ENCODE results near the gene ATAT1.
A peak's percentile ranks its signal among the peaks of the same experiment; 100 is the strongest.

The ATAT1 gene

GRCh38 chr6:30643656-30644055, 17.0 kb downstream of the ATAT1 start:
- DNase-seq (ENCODE audit: insufficient read length, low spot score) = no peak
- no peak for FAIRE-seq
- TF ChIP-seq, protein P1, sequence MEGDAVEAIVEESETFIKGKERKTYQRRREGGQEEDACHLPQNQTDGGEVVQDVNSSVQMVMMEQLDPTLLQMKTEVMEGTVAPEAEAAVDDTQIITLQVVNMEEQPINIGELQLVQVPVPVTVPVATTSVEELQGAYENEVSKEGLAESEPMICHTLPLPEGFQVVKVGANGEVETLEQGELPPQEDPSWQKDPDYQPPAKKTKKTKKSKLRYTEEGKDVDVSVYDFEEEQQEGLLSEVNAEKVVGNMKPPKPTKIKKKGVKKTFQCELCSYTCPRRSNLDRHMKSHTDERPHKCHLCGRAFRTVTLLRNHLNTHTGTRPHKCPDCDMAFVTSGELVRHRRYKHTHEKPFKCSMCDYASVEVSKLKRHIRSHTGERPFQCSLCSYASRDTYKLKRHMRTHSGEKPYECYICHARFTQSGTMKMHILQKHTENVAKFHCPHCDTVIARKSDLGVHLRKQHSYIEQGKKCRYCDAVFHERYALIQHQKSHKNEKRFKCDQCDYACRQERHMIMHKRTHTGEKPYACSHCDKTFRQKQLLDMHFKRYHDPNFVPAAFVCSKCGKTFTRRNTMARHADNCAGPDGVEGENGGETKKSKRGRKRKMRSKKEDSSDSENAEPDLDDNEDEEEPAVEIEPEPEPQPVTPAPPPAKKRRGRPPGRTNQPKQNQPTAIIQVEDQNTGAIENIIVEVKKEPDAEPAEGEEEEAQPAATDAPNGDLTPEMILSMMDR (IDR thresholded peaks at IDR 0.05; ENCODE audit: insufficient read depth, missing control alignments) = no peak

DNA sequence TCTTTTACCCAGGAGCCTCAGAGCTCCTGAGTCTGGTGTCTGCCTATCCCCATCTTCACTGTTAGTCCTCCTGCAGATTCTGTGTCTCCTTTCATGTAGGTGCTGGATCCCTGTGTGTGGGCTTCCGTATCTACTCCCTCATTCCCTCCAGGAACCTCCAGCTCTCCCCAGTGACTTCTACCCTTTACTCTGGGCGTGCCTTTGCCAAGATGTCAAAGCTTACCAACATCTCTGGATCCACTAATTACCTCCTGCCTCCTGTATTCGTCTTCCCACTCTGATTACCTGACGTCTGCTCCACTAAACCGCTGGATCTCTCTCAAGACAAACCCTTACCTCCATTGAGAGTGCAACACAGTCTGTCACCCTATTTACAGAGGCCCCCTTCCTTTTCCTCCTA, 18.1 kb downstream of the ATAT1 start:
- TF ChIP-seq, protein P1 (IDR thresholded peaks at IDR 0.05; ENCODE audit: insufficient read depth, missing control alignments) = no peak
- FAIRE-seq = no peak
- no peak for DNase-seq (ENCODE audit: insufficient read length, low spot score)

DNA sequence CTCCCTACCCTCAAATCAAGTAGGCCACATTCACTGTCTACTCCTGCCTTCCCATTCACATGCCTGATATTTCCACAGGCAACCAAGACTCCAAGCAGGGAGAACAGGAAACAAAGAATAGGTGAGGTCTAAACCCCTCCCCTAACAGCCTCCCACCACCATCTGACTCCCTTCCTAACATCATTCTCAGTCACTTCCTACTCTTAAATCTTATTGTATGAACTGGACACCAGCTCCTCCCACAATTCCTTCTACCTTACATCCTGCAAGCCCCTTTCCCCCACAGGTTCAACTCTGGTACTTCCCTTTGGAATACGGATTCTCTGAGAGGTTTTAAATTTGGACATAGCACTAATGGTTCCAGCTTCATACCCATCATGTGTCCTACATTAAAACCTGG, 19.3 kb downstream of the ATAT1 start:
- no peak for FAIRE-seq
- TF ChIP-seq, protein P1 (IDR thresholded peaks at IDR 0.05; ENCODE audit: insufficient read depth, missing control alignments) = no peak
- DNase-seq (ENCODE audit: insufficient read length, low spot score) = no peak

- no peak for FAIRE-seq
Observed at GRCh38 chr6:30646450-30647241, 20.0 kb downstream of the ATAT1 start, which contains the start of gene C6orf136. Gene C6orf136 (plus strand): TSS chr6:30647133. CDS start chr6:30647232, 99 bp downstream.

GRCh38 chr6:30647242-30648116, 20.8 kb downstream of the ATAT1 start:
- DNase-seq (ENCODE audit: insufficient read length, low spot score) (peak; percentile 81), FAIRE-seq (no peak)
- TF ChIP-seq, protein P1 (IDR thresholded peaks at IDR 0.05; ENCODE audit: insufficient read depth, missing control alignments) = no peak

More at GRCh38 chr6:30646450-30647241, 20.0 kb downstream of the ATAT1 start, which contains the start of gene C6orf136:
- DNase-seq (ENCODE audit: insufficient read length, low spot score) = peak; percentile 82
- TF ChIP-seq, protein P1 (IDR thresholded peaks at IDR 0.05; ENCODE audit: insufficient read depth, missing control alignments) = no peak

- no peak for DNase-seq (ENCODE audit: insufficient read length, low spot score)
- no peak for FAIRE-seq
- TF ChIP-seq, protein P1 (IDR thresholded peaks at IDR 0.05; ENCODE audit: insufficient read depth, missing control alignments) = no peak
Observed at GRCh38 chr6:30651143-30651542, 24.5 kb downstream of the ATAT1 start.
